GM23338 (cell line): ENCODE results near the gene UBE2QL1. TPM values are rescaled to one million over a fixed set of nuclear protein-coding genes. Genes with fewer than 3 reads are reported as not detected.

ENCODE experiments used
- ATAC-seq: fragments of 200-7000 bp; cut with Tn5 transposase; 3 replicates; pipeline ENCODE4 v1.9.1; 2020
- DNase-seq: peaks from one replicate; pipeline ENCODE4 v3.0.0-alpha.2; 2015; ENCODE audit warnings: low spot score
- H2AFZ ChIP-seq: fragments of 200-600 bp; sonication (generic); 2 replicates; pipeline ENCODE4 v1.8.0; 2016; ENCODE audit warnings: antibody characterized with exemption, mild to moderate bottlenecking, moderate library complexity
- H3F3A ChIP-seq: fragments of 200-600 bp; sonication (generic); replicated peaks from 2 replicates; pipeline ENCODE4 v1.8.0; 2017; ENCODE audit warnings: antibody characterized with exemption, mixed run types, low read depth
- H3K27ac ChIP-seq: fragments of 200-600 bp; sonication (generic); 2 replicates; pipeline ENCODE4 v1.6.1; 2016; ENCODE audit warnings: low read depth
- H3K27me3 ChIP-seq: fragments of 200-600 bp; sonication (generic); 2 replicates; pipeline ENCODE4 v1.8.0; 2016; ENCODE audit warnings: mild to moderate bottlenecking, mixed run types, moderate library complexity; ENCODE audit not compliant: insufficient read depth
- H3K36me3 ChIP-seq: fragments of 200-600 bp; sonication (generic); 2 replicates; pipeline ENCODE4 v1.8.0; 2016; ENCODE audit warnings: mild to moderate bottlenecking; ENCODE audit not compliant: insufficient read depth
- H3K4me1 ChIP-seq: fragments of 200-600 bp; sonication (generic); 2 replicates; pipeline ENCODE4 v1.8.0; 2016; ENCODE audit warnings: mild to moderate bottlenecking, moderate library complexity; ENCODE audit not compliant: insufficient read depth
- H3K4me2 ChIP-seq: fragments of 200-600 bp; sonication (generic); 2 replicates; pipeline ENCODE4 v1.7.1; 2017; ENCODE audit warnings: mixed run types
- H3K4me3 ChIP-seq: fragments of 200-600 bp; sonication (generic); 2 replicates; pipeline ENCODE4 v1.6.1; 2016; ENCODE audit warnings: mixed run types
- H3K79me2 ChIP-seq: fragments of 200-600 bp; sonication (generic); replicated peaks from 2 replicates; pipeline ENCODE4 v1.8.0; 2017; ENCODE audit warnings: mild to moderate bottlenecking; ENCODE audit not compliant: insufficient read depth
- H3K9me2 ChIP-seq: fragments of 200-600 bp; sonication (generic); 2 replicates; pipeline ENCODE4 v1.8.0; 2017; ENCODE audit not compliant: insufficient read depth
- H4K20me1 ChIP-seq: fragments of 200-600 bp; sonication (generic); replicated peaks from 2 replicates; pipeline ENCODE4 v1.8.0; 2017; ENCODE audit warnings: mild to moderate bottlenecking; ENCODE audit not compliant: insufficient read depth
- H3K27ac Mint-ChIP-seq: 2 replicates; pipeline ENCODE4 v1.8.0; 2020; ENCODE audit warnings: inconsistent platforms, mild to moderate bottlenecking, moderate library complexity, mixed read lengths
- H3K27me3 Mint-ChIP-seq: 3 replicates; pipeline ENCODE4 v1.8.0; 2022; ENCODE audit warnings: low read depth, mild to moderate bottlenecking, moderate library complexity, mixed read lengths, inconsistent platforms; ENCODE audit not compliant: insufficient read depth, poor library complexity
- H3K36me3 Mint-ChIP-seq: 3 replicates; pipeline ENCODE4 v1.8.0; 2021; ENCODE audit warnings: low read depth, mild to moderate bottlenecking, inconsistent platforms, moderate library complexity, mixed read lengths
- H3K4me1 Mint-ChIP-seq: 3 replicates; pipeline ENCODE4 v1.8.0; 2020; ENCODE audit warnings: mild to moderate bottlenecking, inconsistent platforms, mixed read lengths
- H3K4me3 Mint-ChIP-seq: 3 replicates; pipeline ENCODE4 v1.8.0; 2021; ENCODE audit warnings: moderate library complexity, mild to moderate bottlenecking, inconsistent platforms, mixed read lengths
- H3K9me3 Mint-ChIP-seq: 3 replicates; pipeline ENCODE4 v1.8.0; 2020; ENCODE audit warnings: moderate library complexity, mild to moderate bottlenecking, inconsistent platforms, mixed read lengths
- CREB1 ChIP-seq: fragments of 250-450 bp; sonication (Bioruptor Pico); IDR thresholded peaks from 2 replicates; pipeline ENCODE4 v1.5.0; 2020; ENCODE audit warnings: low read depth, mild to moderate bottlenecking, moderate library complexity
- EZH2 ChIP-seq: fragments of 200-600 bp; sonication (generic); IDR thresholded peaks from one replicate; pipeline ENCODE4 v1.8.0; 2017; ENCODE audit warnings: antibody characterized with exemption, mild to moderate bottlenecking, low read depth; ENCODE audit not compliant: unreplicated experiment
- EZH2phosphoT487 ChIP-seq: fragments of 200-600 bp; sonication (generic); IDR thresholded peaks from one replicate; pipeline ENCODE4 v1.8.1; 2018; ENCODE audit warnings: antibody characterized with exemption; ENCODE audit not compliant: unreplicated experiment
- JUNB ChIP-seq: IDR thresholded peaks from one replicate; pipeline ENCODE4 v1.6.1; 2016; ENCODE audit warnings: antibody characterized with exemption; ENCODE audit not compliant: unreplicated experiment
- NANOG ChIP-seq: IDR thresholded peaks from 2 replicates; pipeline ENCODE4 v1.6.1; 2016; ENCODE audit warnings: antibody characterized with exemption, borderline replicate concordance
- POLR2AphosphoS5 ChIP-seq: IDR thresholded peaks from 2 replicates; pipeline ENCODE4 v1.6.1; 2016; ENCODE audit warnings: antibody characterized with exemption, low read depth
- STAT1 ChIP-seq: IDR thresholded peaks from one replicate; pipeline ENCODE4 v1.6.1; 2016; ENCODE audit warnings: antibody characterized with exemption; ENCODE audit not compliant: unreplicated experiment
- ZNF114 ChIP-seq: fragments of 250-450 bp; sonication (Bioruptor Pico); IDR thresholded peaks from 2 replicates; pipeline ENCODE4 v1.5.0; 2020; ENCODE audit warnings: mild to moderate bottlenecking, moderate library complexity
- ZNF331 ChIP-seq: fragments of 250-450 bp; sonication (Bioruptor Pico); IDR thresholded peaks from 2 replicates; pipeline ENCODE4 v1.5.0; 2020; ENCODE audit warnings: low read depth, mild to moderate bottlenecking, moderate library complexity
- polyA plus RNA-seq: library from polyadenylated mRNA; unstranded; fragments of >200 nt; fragmentation: Nextera tagmentation; extraction: Ambion mirVana; gene quantifications from 2 replicates; pipeline ENCODE4 v1.2.1, GENCODE V29; 2016
- total RNA-seq: library from RNA; depleted of rRNA; stranded (reverse); fragments of >200 nt; shearing (Covaris generic); gene quantifications from 2 replicates; pipeline ENCODE4 v1.2.3, GENCODE V29; 2014
- TF ChIP-seq, protein P1 (sequence below): IDR thresholded peaks from 2 replicates; pipeline ENCODE4 v1.6.1; 2016; ENCODE audit warnings: antibody characterized with exemption
- TF ChIP-seq, protein P2 (sequence below): fragments of 250-450 bp; sonication (Bioruptor Pico); IDR thresholded peaks from 2 replicates; pipeline ENCODE4 v1.5.0; 2020; ENCODE audit warnings: mild to moderate bottlenecking, moderate library complexity
- TF ChIP-seq, protein P3 (sequence below): IDR thresholded peaks from one replicate; pipeline ENCODE4 v1.6.1; 2018; ENCODE audit warnings: antibody characterized with exemption; ENCODE audit not compliant: unreplicated experiment
- TF ChIP-seq, protein P4 (sequence below), 2 experiments: fragments of 200-600 bp in 1 of 2; sonication (generic) in 1 of 2; conservative IDR thresholded peaks; 2 replicates each; pipeline versions ENCODE4 v1.5.1 to v1.6.1; 2016 to 2017; ENCODE audit warnings: antibody characterized with exemption in 2 of 2, low read depth in 2 of 2, mild to moderate bottlenecking in 2 of 2, moderate library complexity in 1 of 2

The UBE2QL1 gene
- total and polyA plus RNA-seq, 2 experiments from 2014 or later = 0.40 to 0.83 TPM

DNA sequence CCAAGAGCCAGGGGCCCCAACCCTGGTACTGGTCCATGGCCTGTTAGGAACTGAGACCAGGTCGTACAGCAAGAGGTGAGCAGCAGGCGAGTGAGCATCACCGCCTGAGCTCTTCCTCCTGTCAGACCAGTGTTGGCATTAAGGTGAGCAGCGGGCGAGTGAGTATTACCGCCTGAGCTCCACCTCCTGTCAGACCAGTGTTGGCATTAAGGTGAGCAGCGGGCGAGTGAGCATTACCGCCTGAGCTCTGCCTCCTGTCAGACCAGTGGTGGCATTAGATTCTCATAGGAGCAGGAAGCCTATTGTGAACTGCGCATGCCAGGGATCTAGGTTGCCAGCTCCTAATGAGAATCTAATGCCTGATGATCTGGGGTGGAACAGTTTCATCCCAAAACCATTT, 31.0 kb upstream of the UBE2QL1 start:
- TF ChIP-seq, protein P1, sequence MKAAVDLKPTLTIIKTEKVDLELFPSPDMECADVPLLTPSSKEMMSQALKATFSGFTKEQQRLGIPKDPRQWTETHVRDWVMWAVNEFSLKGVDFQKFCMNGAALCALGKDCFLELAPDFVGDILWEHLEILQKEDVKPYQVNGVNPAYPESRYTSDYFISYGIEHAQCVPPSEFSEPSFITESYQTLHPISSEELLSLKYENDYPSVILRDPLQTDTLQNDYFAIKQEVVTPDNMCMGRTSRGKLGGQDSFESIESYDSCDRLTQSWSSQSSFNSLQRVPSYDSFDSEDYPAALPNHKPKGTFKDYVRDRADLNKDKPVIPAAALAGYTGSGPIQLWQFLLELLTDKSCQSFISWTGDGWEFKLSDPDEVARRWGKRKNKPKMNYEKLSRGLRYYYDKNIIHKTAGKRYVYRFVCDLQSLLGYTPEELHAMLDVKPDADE = no peak
- no peak for TF ChIP-seq JUNB
- no peak for TF ChIP-seq ZNF331 (CRISPR knock-in tag)
- TF ChIP-seq NANOG = no peak
- no peak for TF ChIP-seq ZNF114 (CRISPR knock-in tag)
- TF ChIP-seq, protein P2, sequence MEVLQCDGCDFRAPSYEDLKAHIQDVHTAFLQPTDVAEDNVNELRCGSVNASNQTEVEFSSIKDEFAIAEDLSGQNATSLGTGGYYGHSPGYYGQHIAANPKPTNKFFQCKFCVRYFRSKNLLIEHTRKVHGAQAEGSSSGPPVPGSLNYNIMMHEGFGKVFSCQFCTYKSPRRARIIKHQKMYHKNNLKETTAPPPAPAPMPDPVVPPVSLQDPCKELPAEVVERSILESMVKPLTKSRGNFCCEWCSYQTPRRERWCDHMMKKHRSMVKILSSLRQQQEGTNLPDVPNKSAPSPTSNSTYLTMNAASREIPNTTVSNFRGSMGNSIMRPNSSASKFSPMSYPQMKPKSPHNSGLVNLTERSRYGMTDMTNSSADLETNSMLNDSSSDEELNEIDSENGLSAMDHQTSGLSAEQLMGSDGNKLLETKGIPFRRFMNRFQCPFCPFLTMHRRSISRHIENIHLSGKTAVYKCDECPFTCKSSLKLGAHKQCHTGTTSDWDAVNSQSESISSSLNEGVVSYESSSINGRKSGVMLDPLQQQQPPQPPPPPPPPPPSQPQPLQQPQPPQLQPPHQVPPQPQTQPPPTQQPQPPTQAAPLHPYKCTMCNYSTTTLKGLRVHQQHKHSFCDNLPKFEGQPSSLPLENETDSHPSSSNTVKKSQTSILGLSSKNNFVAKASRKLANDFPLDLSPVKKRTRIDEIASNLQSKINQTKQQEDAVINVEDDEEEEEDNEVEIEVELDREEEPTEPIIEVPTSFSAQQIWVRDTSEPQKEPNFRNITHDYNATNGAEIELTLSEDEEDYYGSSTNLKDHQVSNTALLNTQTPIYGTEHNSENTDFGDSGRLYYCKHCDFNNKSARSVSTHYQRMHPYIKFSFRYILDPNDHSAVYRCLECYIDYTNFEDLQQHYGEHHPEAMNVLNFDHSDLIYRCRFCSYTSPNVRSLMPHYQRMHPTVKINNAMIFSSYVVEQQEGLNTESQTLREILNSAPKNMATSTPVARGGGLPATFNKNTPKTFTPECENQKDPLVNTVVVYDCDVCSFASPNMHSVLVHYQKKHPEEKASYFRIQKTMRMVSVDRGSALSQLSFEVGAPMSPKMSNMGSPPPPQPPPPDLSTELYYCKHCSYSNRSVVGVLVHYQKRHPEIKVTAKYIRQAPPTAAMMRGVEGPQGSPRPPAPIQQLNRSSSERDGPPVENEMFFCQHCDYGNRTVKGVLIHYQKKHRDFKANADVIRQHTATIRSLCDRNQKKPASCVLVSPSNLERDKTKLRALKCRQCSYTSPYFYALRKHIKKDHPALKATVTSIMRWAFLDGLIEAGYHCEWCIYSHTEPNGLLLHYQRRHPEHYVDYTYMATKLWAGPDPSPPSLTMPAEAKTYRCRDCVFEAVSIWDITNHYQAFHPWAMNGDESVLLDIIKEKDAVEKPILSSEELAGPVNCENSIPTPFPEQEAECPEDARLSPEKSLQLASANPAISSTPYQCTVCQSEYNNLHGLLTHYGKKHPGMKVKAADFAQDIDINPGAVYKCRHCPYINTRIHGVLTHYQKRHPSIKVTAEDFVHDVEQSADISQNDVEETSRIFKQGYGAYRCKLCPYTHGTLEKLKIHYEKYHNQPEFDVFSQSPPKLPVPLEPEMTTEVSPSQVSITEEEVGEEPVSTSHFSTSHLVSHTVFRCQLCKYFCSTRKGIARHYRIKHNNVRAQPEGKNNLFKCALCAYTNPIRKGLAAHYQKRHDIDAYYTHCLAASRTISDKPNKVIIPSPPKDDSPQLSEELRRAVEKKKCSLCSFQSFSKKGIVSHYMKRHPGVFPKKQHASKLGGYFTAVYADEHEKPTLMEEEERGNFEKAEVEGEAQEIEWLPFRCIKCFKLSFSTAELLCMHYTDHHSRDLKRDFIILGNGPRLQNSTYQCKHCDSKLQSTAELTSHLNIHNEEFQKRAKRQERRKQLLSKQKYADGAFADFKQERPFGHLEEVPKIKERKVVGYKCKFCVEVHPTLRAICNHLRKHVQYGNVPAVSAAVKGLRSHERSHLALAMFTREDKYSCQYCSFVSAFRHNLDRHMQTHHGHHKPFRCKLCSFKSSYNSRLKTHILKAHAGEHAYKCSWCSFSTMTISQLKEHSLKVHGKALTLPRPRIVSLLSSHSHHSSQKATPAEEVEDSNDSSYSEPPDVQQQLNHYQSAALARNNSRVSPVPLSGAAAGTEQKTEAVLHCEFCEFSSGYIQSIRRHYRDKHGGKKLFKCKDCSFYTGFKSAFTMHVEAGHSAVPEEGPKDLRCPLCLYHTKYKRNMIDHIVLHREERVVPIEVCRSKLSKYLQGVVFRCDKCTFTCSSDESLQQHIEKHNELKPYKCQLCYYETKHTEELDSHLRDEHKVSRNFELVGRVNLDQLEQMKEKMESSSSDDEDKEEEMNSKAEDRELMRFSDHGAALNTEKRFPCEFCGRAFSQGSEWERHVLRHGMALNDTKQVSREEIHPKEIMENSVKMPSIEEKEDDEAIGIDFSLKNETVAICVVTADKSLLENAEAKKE = no peak
- TF ChIP-seq, protein P3, sequence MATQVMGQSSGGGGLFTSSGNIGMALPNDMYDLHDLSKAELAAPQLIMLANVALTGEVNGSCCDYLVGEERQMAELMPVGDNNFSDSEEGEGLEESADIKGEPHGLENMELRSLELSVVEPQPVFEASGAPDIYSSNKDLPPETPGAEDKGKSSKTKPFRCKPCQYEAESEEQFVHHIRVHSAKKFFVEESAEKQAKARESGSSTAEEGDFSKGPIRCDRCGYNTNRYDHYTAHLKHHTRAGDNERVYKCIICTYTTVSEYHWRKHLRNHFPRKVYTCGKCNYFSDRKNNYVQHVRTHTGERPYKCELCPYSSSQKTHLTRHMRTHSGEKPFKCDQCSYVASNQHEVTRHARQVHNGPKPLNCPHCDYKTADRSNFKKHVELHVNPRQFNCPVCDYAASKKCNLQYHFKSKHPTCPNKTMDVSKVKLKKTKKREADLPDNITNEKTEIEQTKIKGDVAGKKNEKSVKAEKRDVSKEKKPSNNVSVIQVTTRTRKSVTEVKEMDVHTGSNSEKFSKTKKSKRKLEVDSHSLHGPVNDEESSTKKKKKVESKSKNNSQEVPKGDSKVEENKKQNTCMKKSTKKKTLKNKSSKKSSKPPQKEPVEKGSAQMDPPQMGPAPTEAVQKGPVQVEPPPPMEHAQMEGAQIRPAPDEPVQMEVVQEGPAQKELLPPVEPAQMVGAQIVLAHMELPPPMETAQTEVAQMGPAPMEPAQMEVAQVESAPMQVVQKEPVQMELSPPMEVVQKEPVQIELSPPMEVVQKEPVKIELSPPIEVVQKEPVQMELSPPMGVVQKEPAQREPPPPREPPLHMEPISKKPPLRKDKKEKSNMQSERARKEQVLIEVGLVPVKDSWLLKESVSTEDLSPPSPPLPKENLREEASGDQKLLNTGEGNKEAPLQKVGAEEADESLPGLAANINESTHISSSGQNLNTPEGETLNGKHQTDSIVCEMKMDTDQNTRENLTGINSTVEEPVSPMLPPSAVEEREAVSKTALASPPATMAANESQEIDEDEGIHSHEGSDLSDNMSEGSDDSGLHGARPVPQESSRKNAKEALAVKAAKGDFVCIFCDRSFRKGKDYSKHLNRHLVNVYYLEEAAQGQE = no peak
- no peak for TF ChIP-seq EZH2phosphoT487
- no peak for TF ChIP-seq POLR2AphosphoS5
- TF ChIP-seq EZH2 = no peak
- no peak for TF ChIP-seq STAT1
- TF ChIP-seq, protein P4, sequence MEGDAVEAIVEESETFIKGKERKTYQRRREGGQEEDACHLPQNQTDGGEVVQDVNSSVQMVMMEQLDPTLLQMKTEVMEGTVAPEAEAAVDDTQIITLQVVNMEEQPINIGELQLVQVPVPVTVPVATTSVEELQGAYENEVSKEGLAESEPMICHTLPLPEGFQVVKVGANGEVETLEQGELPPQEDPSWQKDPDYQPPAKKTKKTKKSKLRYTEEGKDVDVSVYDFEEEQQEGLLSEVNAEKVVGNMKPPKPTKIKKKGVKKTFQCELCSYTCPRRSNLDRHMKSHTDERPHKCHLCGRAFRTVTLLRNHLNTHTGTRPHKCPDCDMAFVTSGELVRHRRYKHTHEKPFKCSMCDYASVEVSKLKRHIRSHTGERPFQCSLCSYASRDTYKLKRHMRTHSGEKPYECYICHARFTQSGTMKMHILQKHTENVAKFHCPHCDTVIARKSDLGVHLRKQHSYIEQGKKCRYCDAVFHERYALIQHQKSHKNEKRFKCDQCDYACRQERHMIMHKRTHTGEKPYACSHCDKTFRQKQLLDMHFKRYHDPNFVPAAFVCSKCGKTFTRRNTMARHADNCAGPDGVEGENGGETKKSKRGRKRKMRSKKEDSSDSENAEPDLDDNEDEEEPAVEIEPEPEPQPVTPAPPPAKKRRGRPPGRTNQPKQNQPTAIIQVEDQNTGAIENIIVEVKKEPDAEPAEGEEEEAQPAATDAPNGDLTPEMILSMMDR (conservative IDR thresholded peaks at IDR 0.05; ENCODE audit: low read depth in 2 of 2) = no peak
- no peak for TF ChIP-seq CREB1
- H3K4me1 ChIP-seq = no peaks in the 10 kb centered on the region
- Mint-ChIP-seq H3K9me3 (peaks cover 16% of the 10 kb centered on the region), H3K27me3 (peaks cover 7% of the 10 kb centered on the region), H3K4me1 (no peaks in the 10 kb centered on the region), H3K4me3 (no peak overlapping the region), H3K27ac (no peak overlapping the region), H3K36me3 (peaks cover 2% of the 10 kb centered on the region; the same call in 1 of the 3 replicates)
- H3K4me3 ChIP-seq = no peak overlapping the region
- no peaks in the 10 kb centered on the region for H3K27me3 ChIP-seq
- H3F3A ChIP-seq = no peaks in the 10 kb centered on the region
- no peak overlapping the region for H3K4me2 ChIP-seq
- H3K9me2 ChIP-seq = no peaks in the 10 kb centered on the region
- no peaks in the 10 kb centered on the region for H3K36me3 ChIP-seq
- no peaks in the 10 kb centered on the region for H3K79me2 ChIP-seq
- no peak overlapping the region for H2AFZ ChIP-seq
- ATAC-seq (no peak), DNase-seq (no peak)
- H4K20me1 ChIP-seq = no peaks in the 10 kb centered on the region
- H3K27ac ChIP-seq = no peak overlapping the region
